Dendritic cell treated with granulocyte-macrophage colony-stimulating factor and Interleukin-4, amounts not matched to agents 40 ng/mL and 50 ng/mL, for 4 days (primary cell): Measurements from ENCODE around the gene SNX33.
"Not testable (repeated sequence)": the region's sequence is repeated elsewhere in the genome, so short reads cannot be mapped to it uniquely, and the experiment has no call there.

Experiments
- H3K27ac Mint-ChIP-seq: one replicate; pipeline ENCODE4 v1.8.0; 2022; ENCODE audit warnings: mild to moderate bottlenecking, mixed read lengths
- H3K27me3 Mint-ChIP-seq: one replicate; pipeline ENCODE4 v1.8.0; 2022; ENCODE audit warnings: mild to moderate bottlenecking, mixed read lengths
- H3K36me3 Mint-ChIP-seq: one replicate; pipeline ENCODE4 v1.8.0; 2022; ENCODE audit warnings: low read depth, mixed read lengths
- H3K4me1 Mint-ChIP-seq: one replicate; pipeline ENCODE4 v1.8.0; 2022; ENCODE audit warnings: low read depth, mixed read lengths
- H3K4me3 Mint-ChIP-seq: one replicate; pipeline ENCODE4 v1.8.0; 2022; ENCODE audit warnings: mild to moderate bottlenecking, moderate library complexity, mixed read lengths
- H3K9me3 Mint-ChIP-seq: one replicate; pipeline ENCODE4 v1.8.0; 2022; ENCODE audit warnings: mixed read lengths
- intact Hi-C: fragments of 100-400 bp; cut with micrococcal nuclease; formaldehyde crosslinking; loops from one replicate; pipeline ENCODE4 v1.15.0; 2022

SNX33 gene, protein sequence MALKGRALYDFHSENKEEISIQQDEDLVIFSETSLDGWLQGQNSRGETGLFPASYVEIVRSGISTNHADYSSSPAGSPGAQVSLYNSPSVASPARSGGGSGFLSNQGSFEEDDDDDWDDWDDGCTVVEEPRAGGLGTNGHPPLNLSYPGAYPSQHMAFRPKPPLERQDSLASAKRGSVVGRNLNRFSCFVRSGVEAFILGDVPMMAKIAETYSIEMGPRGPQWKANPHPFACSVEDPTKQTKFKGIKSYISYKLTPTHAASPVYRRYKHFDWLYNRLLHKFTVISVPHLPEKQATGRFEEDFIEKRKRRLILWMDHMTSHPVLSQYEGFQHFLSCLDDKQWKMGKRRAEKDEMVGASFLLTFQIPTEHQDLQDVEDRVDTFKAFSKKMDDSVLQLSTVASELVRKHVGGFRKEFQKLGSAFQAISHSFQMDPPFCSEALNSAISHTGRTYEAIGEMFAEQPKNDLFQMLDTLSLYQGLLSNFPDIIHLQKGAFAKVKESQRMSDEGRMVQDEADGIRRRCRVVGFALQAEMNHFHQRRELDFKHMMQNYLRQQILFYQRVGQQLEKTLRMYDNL

GRCh38 chr15:75647370-75648155 lies at the start of gene SNX33:
TSS of gene SNX33 (plus strand) at chr15:75647912. CDS start at chr15:75649103, 1,191 bp downstream.
- H3K9me3 Mint-ChIP-seq, result no peaks in the 10 kb centered on the region
- H3K27me3 Mint-ChIP-seq, result peaks cover 12% of the 10 kb centered on the region
- H3K4me3 Mint-ChIP-seq, result peak within 1 kb of the TSS; percentile 92
- intact Hi-C loops, result loop anchor here (1.0 to 5.0 kb wide), 3 partner anchors 7 to 195 kb away; partner anchors contain the start of genes IMP3, PTPN9 and SIN3A
- H3K4me1 Mint-ChIP-seq, result peaks cover 55% of the 10 kb centered on the region
- H3K27ac Mint-ChIP-seq, result peak within 1 kb of the TSS; percentile 90
- H3K36me3 Mint-ChIP-seq, result peaks cover 37% of the 10 kb centered on the region

DNA sequence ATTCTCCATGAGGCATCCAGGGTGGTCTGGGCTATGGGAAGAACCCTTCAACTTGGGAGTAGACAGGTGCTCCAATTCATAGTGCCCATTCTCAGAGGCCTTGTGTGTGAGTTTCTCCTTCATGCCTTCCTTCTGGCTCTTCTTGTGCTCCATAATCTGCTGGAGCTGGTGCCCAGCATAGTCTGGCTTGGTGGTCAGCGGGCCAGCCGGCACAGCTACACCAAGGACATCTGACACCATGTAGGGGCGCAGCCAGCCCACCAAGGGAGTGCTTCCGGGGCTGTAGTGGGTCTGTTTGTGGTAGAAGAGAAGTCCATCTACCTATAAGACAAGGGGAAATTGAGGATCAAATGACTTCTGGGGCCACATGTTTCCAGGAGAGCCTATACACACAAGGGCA lies 49.4 kb upstream of the SNX33 start:
- Mint-ChIP-seq H3K36me3 (peaks cover 91% of the 10 kb centered on the region), H3K4me1 (peaks cover 20% of the 10 kb centered on the region), H3K27me3 (no peaks in the 10 kb centered on the region), H3K27ac (peak overlapping the region; percentile 63), H3K4me3 (no peak overlapping the region), H3K9me3 (no peaks in the 10 kb centered on the region)
- intact Hi-C loops, result no loop called here

DNA sequence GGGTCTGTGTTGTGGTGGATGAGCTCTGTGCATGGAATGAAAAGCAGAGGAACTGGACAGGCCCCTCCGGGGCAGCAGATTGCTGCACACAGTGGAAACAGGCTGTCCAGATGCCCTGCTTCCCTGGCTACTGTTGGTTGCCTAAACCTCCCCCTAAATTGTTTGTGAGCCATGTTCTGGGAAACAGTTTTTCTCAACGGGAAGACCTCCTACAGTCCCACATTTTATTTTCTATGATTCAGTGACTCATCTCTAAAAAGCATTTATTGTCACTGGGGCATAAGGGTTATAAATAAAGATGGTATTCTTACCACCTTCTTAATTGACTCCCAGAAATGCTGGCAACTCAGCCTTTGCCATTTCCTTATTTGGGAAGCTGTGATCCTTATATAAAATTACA lies 48.3 kb upstream of the SNX33 start:
- H3K4me3 Mint-ChIP-seq, result no peak overlapping the region
- no peaks in the 10 kb centered on the region for H3K27me3 Mint-ChIP-seq
- H3K9me3 Mint-ChIP-seq, result no peaks in the 10 kb centered on the region
- no peak overlapping the region for H3K27ac Mint-ChIP-seq
- peaks cover 20% of the 10 kb centered on the region for H3K4me1 Mint-ChIP-seq
- intact Hi-C loops, result no loop called here
- H3K36me3 Mint-ChIP-seq, result peaks cover 90% of the 10 kb centered on the region

DNA sequence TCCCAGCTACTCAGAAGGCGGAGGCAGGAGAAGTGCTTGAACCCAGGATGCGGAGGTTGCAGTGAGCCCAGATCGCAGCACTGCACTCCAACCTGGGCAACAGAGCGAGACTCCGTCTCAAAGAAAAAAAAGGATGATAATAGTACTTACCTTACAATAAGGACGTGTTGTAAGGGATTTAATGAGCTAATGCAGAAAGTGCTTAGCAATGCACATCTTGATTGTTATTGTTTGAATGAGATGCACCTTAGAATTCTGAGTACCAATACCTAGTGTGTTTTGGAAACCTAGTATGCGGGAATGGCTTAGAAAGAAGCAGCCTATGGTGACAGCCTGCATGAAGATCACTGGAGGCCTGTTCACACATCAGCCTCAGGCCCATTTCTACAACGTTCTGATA lies 41.7 kb upstream of the SNX33 start:
- Mint-ChIP-seq H3K9me3 (no peaks in the 10 kb centered on the region), H3K4me3 (no peak overlapping the region), H3K27ac (no peak overlapping the region), H3K4me1 (no peaks in the 10 kb centered on the region), H3K27me3 (no peaks in the 10 kb centered on the region), H3K36me3 (peaks cover 95% of the 10 kb centered on the region)
- intact Hi-C loops, result no loop called here

GRCh38 chr15:75606711-75607699 lies 40.7 kb upstream of the SNX33 start:
- Mint-ChIP-seq H3K4me1 (no peaks in the 10 kb centered on the region), H3K4me3 (no peak overlapping the region), H3K27me3 (no peaks in the 10 kb centered on the region), H3K9me3 (no peaks in the 10 kb centered on the region), H3K36me3 (peaks cover 95% of the 10 kb centered on the region), H3K27ac (peak overlapping the region; percentile 21)
- intact Hi-C loops, result no loop called here

DNA sequence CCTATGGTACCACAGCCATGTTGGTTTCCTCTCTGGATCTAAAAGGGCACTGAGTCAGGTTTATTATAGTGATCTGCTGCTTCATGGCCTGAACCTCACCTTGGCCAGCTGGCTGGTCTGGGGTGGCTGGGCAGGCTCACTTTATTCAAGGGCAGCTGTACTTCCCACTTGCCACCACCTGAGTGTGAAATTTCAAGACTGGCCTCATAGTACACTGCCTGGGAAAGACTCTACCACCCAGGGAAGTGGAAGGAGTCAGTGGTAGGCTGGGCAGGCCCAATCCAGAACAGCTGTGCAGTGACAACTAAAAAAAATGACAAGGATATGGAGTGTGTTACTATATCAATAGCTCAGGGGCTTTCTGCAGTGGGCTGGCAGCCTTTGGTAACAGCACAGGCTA lies 30.9 kb upstream of the SNX33 start:
- Mint-ChIP-seq H3K4me1 (peaks cover 25% of the 10 kb centered on the region), H3K9me3 (no peaks in the 10 kb centered on the region), H3K27ac (no peak overlapping the region), H3K36me3 (peaks cover 74% of the 10 kb centered on the region), H3K27me3 (no peaks in the 10 kb centered on the region), H3K4me3 (no peak overlapping the region)
- intact Hi-C loops, result no loop called here

GRCh38 chr15:75620058-75620820 lies 27.5 kb upstream of the SNX33 start:
- H3K4me1 Mint-ChIP-seq, result peaks cover 27% of the 10 kb centered on the region
- H3K27ac Mint-ChIP-seq, result peak overlapping the region; percentile 81
- H3K27me3 Mint-ChIP-seq, result no peaks in the 10 kb centered on the region
- intact Hi-C loops, result no loop called here
- peaks cover 44% of the 10 kb centered on the region for H3K36me3 Mint-ChIP-seq
- H3K9me3 Mint-ChIP-seq, result no peaks in the 10 kb centered on the region
- peak overlapping the region; percentile 26 for H3K4me3 Mint-ChIP-seq

DNA sequence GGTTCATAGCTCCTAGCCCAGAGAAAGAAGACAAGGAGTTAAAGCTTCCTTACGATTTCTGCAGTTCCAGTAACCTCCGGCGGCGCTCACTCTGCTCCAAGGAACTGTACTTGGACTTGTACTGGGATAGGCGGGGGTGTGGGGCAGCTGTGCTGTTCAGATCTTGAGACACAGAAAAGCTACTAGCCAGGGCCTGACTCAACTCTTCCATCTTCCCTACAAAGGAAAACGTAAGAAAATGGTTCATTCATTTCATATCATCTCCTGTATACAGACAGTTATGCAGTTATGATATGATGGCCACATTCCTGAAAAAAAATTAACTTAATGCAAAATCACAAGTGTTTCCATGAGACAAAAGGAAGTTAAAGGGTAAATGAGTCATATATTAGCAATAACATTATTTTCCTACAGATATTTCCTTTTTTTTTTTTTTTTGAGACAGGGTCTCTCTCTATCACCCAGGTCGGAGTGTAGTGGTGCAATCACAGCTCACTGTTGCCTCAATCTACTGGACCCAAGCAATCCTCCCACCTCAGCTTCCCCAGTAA lies 26.8 kb upstream of the SNX33 start:
- Mint-ChIP-seq H3K27ac (peak overlapping the region; percentile 81), H3K36me3 (peaks cover 39% of the 10 kb centered on the region), H3K4me3 (peak overlapping the region; percentile 42), H3K4me1 (peaks cover 30% of the 10 kb centered on the region), H3K9me3 (no peaks in the 10 kb centered on the region), H3K27me3 (no peaks in the 10 kb centered on the region)
- intact Hi-C loops, result no loop called here

DNA sequence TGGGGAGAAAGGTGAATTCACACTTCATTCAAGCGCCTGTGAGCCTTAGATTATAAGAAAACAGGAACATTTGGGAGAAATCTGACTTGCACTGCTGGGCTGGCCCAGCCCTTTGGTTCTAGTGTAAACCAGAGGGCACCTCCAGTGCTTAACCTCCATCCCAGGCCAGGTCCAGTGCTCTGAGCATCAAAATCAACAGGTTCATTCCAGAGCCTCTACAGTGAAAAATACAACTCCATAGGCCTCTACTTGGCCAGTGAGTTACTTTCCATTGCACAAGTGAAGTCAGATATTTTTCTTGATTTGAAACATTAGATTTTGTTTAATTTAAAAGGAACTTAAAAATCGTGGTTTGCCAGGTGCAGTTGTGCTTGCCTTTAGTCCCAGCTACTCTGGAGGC lies 25.2 kb upstream of the SNX33 start:
- intact Hi-C loops, result no loop called here
- H3K27me3 Mint-ChIP-seq, result no peaks in the 10 kb centered on the region
- H3K27ac Mint-ChIP-seq, result peak overlapping the region; percentile 81
- peaks cover 24% of the 10 kb centered on the region for H3K36me3 Mint-ChIP-seq
- H3K4me1 Mint-ChIP-seq, result peaks cover 40% of the 10 kb centered on the region
- H3K9me3 Mint-ChIP-seq, result no peaks in the 10 kb centered on the region
- no peak overlapping the region for H3K4me3 Mint-ChIP-seq

GRCh38 chr15:75625542-75626347 lies 22.0 kb upstream of the SNX33 start, which contains the start of gene SNUPN:
TSS of gene SNUPN (minus strand) at chr15:75625725. CDS start at chr15:75621051, 4,674 bp downstream.
- peaks cover 33% of the 10 kb centered on the region for H3K4me1 Mint-ChIP-seq
- intact Hi-C loops, result loop anchor here (2.0 to 5.0 kb wide), 3 partner anchors 13 to 173 kb away; partner anchors contain the start of genes PTPN9 and SIN3A
- H3K27ac Mint-ChIP-seq, result peak within 1 kb of the TSS; percentile 100
- H3K4me3 Mint-ChIP-seq, result peak within 1 kb of the TSS; percentile 99
- peaks cover 6% of the 10 kb centered on the region for H3K36me3 Mint-ChIP-seq
- no peaks in the 10 kb centered on the region for H3K9me3 Mint-ChIP-seq
- no peaks in the 10 kb centered on the region for H3K27me3 Mint-ChIP-seq

- Mint-ChIP-seq H3K4me3 (no peak overlapping the region), H3K36me3 (peaks cover 2% of the 10 kb centered on the region), H3K4me1 (peaks cover 8% of the 10 kb centered on the region), H3K27me3 (no peaks in the 10 kb centered on the region), H3K27ac (no peak overlapping the region), H3K9me3 (no peaks in the 10 kb centered on the region)
- intact Hi-C loops, result no loop called here
These were observed 15.8 kb upstream of the SNX33 start for GRCh38 chr15:75631935-75632334.

GRCh38 chr15:75633922-75634321 lies 13.8 kb upstream of the SNX33 start:
- H3K36me3 Mint-ChIP-seq, result peaks cover 10% of the 10 kb centered on the region
- intact Hi-C loops, H3K27me3 Mint-ChIP-seq: not testable (repeated sequence)

More at GRCh38 chr15:75633922-75634321, 13.8 kb upstream of the SNX33 start:
- H3K4me1 Mint-ChIP-seq, result peaks cover 18% of the 10 kb centered on the region
- H3K9me3 Mint-ChIP-seq, H3K27ac Mint-ChIP-seq, H3K4me3 Mint-ChIP-seq: not testable (repeated sequence)
